ENCODE results near the gene ADGRE2.
"Not testable (repeated sequence)": the region's sequence is repeated elsewhere in the genome, so short reads cannot be mapped to it uniquely, and the experiment has no call there.

ADGRE2 gene

GRCh38 chr19:14795078-14795721 lies 16.8 kb upstream of the ADGRE2 start:
- DNase-seq: no peak
- no peak overlapping the region for H3K27ac ChIP-seq (ENCODE audit: insufficient read depth, low read length, poor library complexity, severe bottlenecking)

GRCh38 chr19:14792250-14792649 lies 13.9 kb upstream of the ADGRE2 start:
- not testable (repeated sequence) for DNase-seq; H3K27me3 ChIP-seq (replicated peaks; ENCODE audit: control insufficient read depth, insufficient read depth, low read length, poor library complexity, severe bottlenecking); H3K4me1 ChIP-seq (ENCODE audit: control insufficient read depth, insufficient read depth, low read length, poor library complexity, severe bottlenecking); H3K4me3 ChIP-seq (ENCODE audit: insufficient read depth, low read depth, low read length, poor library complexity, severe bottlenecking); H3K36me3 ChIP-seq (ENCODE audit: control insufficient read depth, insufficient read depth, low read length); H3K27ac ChIP-seq (ENCODE audit: insufficient read depth, low read length, poor library complexity, severe bottlenecking); H3K9me3 ChIP-seq (ENCODE audit: control insufficient read depth, low read length)

More at GRCh38 chr19:14795078-14795721, 16.8 kb upstream of the ADGRE2 start:
- Histone ChIP-seq H3K4me1 (ENCODE audit: control insufficient read depth, insufficient read depth, low read length, poor library complexity, severe bottlenecking) (no peaks in the 10 kb centered on the region), H3K4me3 (ENCODE audit: insufficient read depth, low read depth, low read length, poor library complexity, severe bottlenecking) (no peak overlapping the region), H3K27me3 (replicated peaks; ENCODE audit: control insufficient read depth, insufficient read depth, low read length, poor library complexity, severe bottlenecking) (no peaks in the 10 kb centered on the region), H3K36me3 (ENCODE audit: control insufficient read depth, insufficient read depth, low read length) (no peaks in the 10 kb centered on the region), H3K9me3 (ENCODE audit: control insufficient read depth, low read length) (no peaks in the 10 kb centered on the region)

- peaks cover 13% of the 10 kb centered on the region for H3K4me1 ChIP-seq (ENCODE audit: control insufficient read depth, insufficient read depth, low read length, poor library complexity, severe bottlenecking)
- peaks cover 10% of the 10 kb centered on the region for H3K27me3 ChIP-seq (replicated peaks; ENCODE audit: control insufficient read depth, insufficient read depth, low read length, poor library complexity, severe bottlenecking)
- H3K27ac ChIP-seq (ENCODE audit: insufficient read depth, low read length, poor library complexity, severe bottlenecking): no peak overlapping the region
- no peaks in the 10 kb centered on the region for H3K36me3 ChIP-seq (ENCODE audit: control insufficient read depth, insufficient read depth, low read length)
- no peaks in the 10 kb centered on the region for H3K9me3 ChIP-seq (ENCODE audit: control insufficient read depth, low read length)
- H3K4me3 ChIP-seq (ENCODE audit: insufficient read depth, low read depth, low read length, poor library complexity, severe bottlenecking): no peak overlapping the region
- DNase-seq: no peak
Measured at GRCh38 chr19:14786421-14786851, 8.1 kb upstream of the ADGRE2 start.

- H3K27ac ChIP-seq (ENCODE audit: insufficient read depth, low read length, poor library complexity, severe bottlenecking); DNase-seq; H3K4me3 ChIP-seq (ENCODE audit: insufficient read depth, low read depth, low read length, poor library complexity, severe bottlenecking); H3K36me3 ChIP-seq (ENCODE audit: control insufficient read depth, insufficient read depth, low read length); H3K9me3 ChIP-seq (ENCODE audit: control insufficient read depth, low read length); H3K27me3 ChIP-seq (replicated peaks; ENCODE audit: control insufficient read depth, insufficient read depth, low read length, poor library complexity, severe bottlenecking): not testable (repeated sequence)
- H3K4me1 ChIP-seq (ENCODE audit: control insufficient read depth, insufficient read depth, low read length, poor library complexity, severe bottlenecking): peaks cover 13% of the 10 kb centered on the region
Measured at GRCh38 chr19:14785102-14785793, 6.9 kb upstream of the ADGRE2 start.

GRCh38 chr19:14784730-14785101 lies 6.4 kb upstream of the ADGRE2 start:
- H3K27ac ChIP-seq (ENCODE audit: insufficient read depth, low read length, poor library complexity, severe bottlenecking); H3K9me3 ChIP-seq (ENCODE audit: control insufficient read depth, low read length); H3K36me3 ChIP-seq (ENCODE audit: control insufficient read depth, insufficient read depth, low read length); DNase-seq; H3K27me3 ChIP-seq (replicated peaks; ENCODE audit: control insufficient read depth, insufficient read depth, low read length, poor library complexity, severe bottlenecking); H3K4me3 ChIP-seq (ENCODE audit: insufficient read depth, low read depth, low read length, poor library complexity, severe bottlenecking): not testable (repeated sequence)
- peaks cover 13% of the 10 kb centered on the region for H3K4me1 ChIP-seq (ENCODE audit: control insufficient read depth, insufficient read depth, low read length, poor library complexity, severe bottlenecking)

- not testable (repeated sequence) for H3K9me3 ChIP-seq (ENCODE audit: control insufficient read depth, low read length); DNase-seq; H3K27ac ChIP-seq (ENCODE audit: insufficient read depth, low read length, poor library complexity, severe bottlenecking); H3K36me3 ChIP-seq (ENCODE audit: control insufficient read depth, insufficient read depth, low read length); H3K27me3 ChIP-seq (replicated peaks; ENCODE audit: control insufficient read depth, insufficient read depth, low read length, poor library complexity, severe bottlenecking); H3K4me3 ChIP-seq (ENCODE audit: insufficient read depth, low read depth, low read length, poor library complexity, severe bottlenecking)
- peaks cover 13% of the 10 kb centered on the region for H3K4me1 ChIP-seq (ENCODE audit: control insufficient read depth, insufficient read depth, low read length, poor library complexity, severe bottlenecking)
Measured at GRCh38 chr19:14783410-14783998, 5.1 kb upstream of the ADGRE2 start.

- no peaks in the 10 kb centered on the region for H3K9me3 ChIP-seq (ENCODE audit: control insufficient read depth, low read length)
- DNase-seq: no peak
- H3K27me3 ChIP-seq (replicated peaks; ENCODE audit: control insufficient read depth, insufficient read depth, low read length, poor library complexity, severe bottlenecking): peaks cover 10% of the 10 kb centered on the region
- no peak overlapping the region for H3K4me3 ChIP-seq (ENCODE audit: insufficient read depth, low read depth, low read length, poor library complexity, severe bottlenecking)
- no peak overlapping the region for H3K27ac ChIP-seq (ENCODE audit: insufficient read depth, low read length, poor library complexity, severe bottlenecking)
- peaks cover 13% of the 10 kb centered on the region for H3K4me1 ChIP-seq (ENCODE audit: control insufficient read depth, insufficient read depth, low read length, poor library complexity, severe bottlenecking)
- H3K36me3 ChIP-seq (ENCODE audit: control insufficient read depth, insufficient read depth, low read length): no peaks in the 10 kb centered on the region
Measured at GRCh38 chr19:14782626-14783409, 4.5 kb upstream of the ADGRE2 start.

- not testable (repeated sequence) for H3K27ac ChIP-seq (ENCODE audit: insufficient read depth, low read length, poor library complexity, severe bottlenecking); H3K4me1 ChIP-seq (ENCODE audit: control insufficient read depth, insufficient read depth, low read length, poor library complexity, severe bottlenecking); DNase-seq; H3K4me3 ChIP-seq (ENCODE audit: insufficient read depth, low read depth, low read length, poor library complexity, severe bottlenecking); H3K9me3 ChIP-seq (ENCODE audit: control insufficient read depth, low read length); H3K36me3 ChIP-seq (ENCODE audit: control insufficient read depth, insufficient read depth, low read length)
- H3K27me3 ChIP-seq (replicated peaks; ENCODE audit: control insufficient read depth, insufficient read depth, low read length, poor library complexity, severe bottlenecking): peaks cover 12% of the 10 kb centered on the region
Measured at GRCh38 chr19:14781713-14782536, 3.6 kb upstream of the ADGRE2 start.

GRCh38 chr19:14780622-14781225 lies 2.4 kb upstream of the ADGRE2 start:
- DNase-seq; H3K9me3 ChIP-seq (ENCODE audit: control insufficient read depth, low read length); H3K4me3 ChIP-seq (ENCODE audit: insufficient read depth, low read depth, low read length, poor library complexity, severe bottlenecking); H3K4me1 ChIP-seq (ENCODE audit: control insufficient read depth, insufficient read depth, low read length, poor library complexity, severe bottlenecking); H3K27me3 ChIP-seq (replicated peaks; ENCODE audit: control insufficient read depth, insufficient read depth, low read length, poor library complexity, severe bottlenecking); H3K27ac ChIP-seq (ENCODE audit: insufficient read depth, low read length, poor library complexity, severe bottlenecking); H3K36me3 ChIP-seq (ENCODE audit: control insufficient read depth, insufficient read depth, low read length): not testable (repeated sequence)

Data from effector memory CD4-positive, alpha-beta T cell (primary cell).